ENCODE measurements around the gene SLC6A18.

DNA sequence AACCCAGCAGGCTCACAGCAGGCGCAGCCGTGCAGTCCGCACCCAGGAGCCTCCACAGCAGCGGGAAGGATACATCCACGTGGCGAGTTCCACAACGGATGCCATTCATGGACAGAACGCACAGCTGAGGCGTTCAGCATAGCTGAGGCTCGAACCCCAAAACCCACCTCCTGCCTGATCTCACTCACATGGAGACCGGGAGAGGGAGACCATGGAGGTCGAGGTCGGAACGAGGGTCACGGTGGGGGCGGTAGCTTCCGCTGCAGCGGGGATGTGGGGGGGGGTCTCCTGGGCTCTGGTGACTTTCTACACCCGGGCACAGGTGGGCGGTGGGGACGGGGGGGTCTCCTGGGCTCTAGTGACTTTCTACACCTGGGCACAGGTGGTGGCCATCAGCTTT, 52.1 kb downstream of the SLC6A18 start:
- TF ChIP-seq CTCF (conservative IDR thresholded peaks at IDR 0.05 in 1 of 2, IDR thresholded peaks at IDR 0.05 in 1 of 2; ENCODE audit: low read depth in 1 of 2, low read length in 2 of 2): no peak
- no peak for TF ChIP-seq EZH2 (IDR thresholded peaks at IDR 0.05; ENCODE audit: low read length, missing control alignments)

All from fibroblast of lung (primary cell).